K562 (cell line): ENCODE measurements around the gene BCO1. TPM values are rescaled to one million over a fixed set of nuclear protein-coding genes. Genes with fewer than 3 reads are reported as not detected.
A peak's percentile ranks its signal among the peaks of the same experiment; 100 is the strongest.

Experiments
- FIP1L1 ChIP-seq: fragments of 200-400 bp; formaldehyde crosslinking; IDR thresholded peaks from 2 replicates; pipeline ENCODE4 v1.6.1; 2018; ENCODE audit warnings: mild to moderate bottlenecking, low read depth, low read length; ENCODE audit not compliant: poor library complexity, severe bottlenecking
- FUS ChIP-seq: fragments of 200-400 bp; formaldehyde crosslinking; optimal IDR thresholded peaks from 2 replicates; pipeline ENCODE3; 2017; ENCODE audit warnings: low read depth, low read length
- NCOA4 ChIP-seq: fragments of 450-650 bp; IDR thresholded peaks from 2 replicates; pipeline ENCODE4 v1.6.1; 2018; ENCODE audit warnings: mild to moderate bottlenecking; ENCODE audit not compliant: partially characterized antibody
- NFRKB ChIP-seq: fragments of 450-650 bp; IDR thresholded peaks from 2 replicates; pipeline ENCODE4 v1.6.1; 2016; ENCODE audit warnings: low read depth
- PHB ChIP-seq: fragments of 250-450 bp; sonication (Bioruptor Pico); IDR thresholded peaks from 2 replicates; pipeline ENCODE4 v1.5.0; 2021
- PHF20 ChIP-seq: fragments of 450-650 bp; IDR thresholded peaks from 2 replicates; pipeline ENCODE4 v1.6.1; 2018; ENCODE audit not compliant: partially characterized antibody
- RFX7 ChIP-seq: fragments of 250-450 bp; sonication (Bioruptor Pico); IDR thresholded peaks from 2 replicates; pipeline ENCODE4 v1.5.1; 2021; ENCODE audit warnings: mild to moderate bottlenecking
- SAFB ChIP-seq: fragments of 200-400 bp; formaldehyde crosslinking; IDR thresholded peaks from 2 replicates; pipeline ENCODE4 v1.6.1; 2017; ENCODE audit warnings: low read depth, low read length, borderline replicate concordance
- SOX6 ChIP-seq: fragments of 450-650 bp; IDR thresholded peaks from 2 replicates; pipeline ENCODE4 v1.6.1; 2014; ENCODE audit warnings: mild to moderate bottlenecking
- SRSF9 ChIP-seq: fragments of 200-400 bp; formaldehyde crosslinking; IDR thresholded peaks from 2 replicates; pipeline ENCODE4 v1.6.1; 2017; ENCODE audit warnings: low read depth, low read length, borderline replicate concordance
- TBL1XR1 ChIP-seq, 2 experiments: IDR thresholded peaks; 2 replicates each; pipeline ENCODE4 v1.6.1; 2012; ENCODE audit warnings: improper control_type of control experiment in 2 of 2, low read length in 2 of 2, mild to moderate bottlenecking in 1 of 2
- YBX1 ChIP-seq: fragments of 450-650 bp; IDR thresholded peaks from 2 replicates; pipeline ENCODE4 v1.7.1; 2016; ENCODE audit warnings: mild to moderate bottlenecking
- YY1 ChIP-seq, 3 experiments: IDR thresholded peaks; 2 replicates each; pipeline ENCODE4 v1.6.1; 2011; ENCODE audit warnings: low read length in 2 of 3, mild to moderate bottlenecking in 2 of 3, moderate library complexity in 2 of 3, borderline replicate concordance in 1 of 3, control low read depth in 1 of 3, low read depth in 1 of 3; ENCODE audit not compliant: insufficient read depth in 3 of 3, insufficient replicate concordance in 2 of 3, control insufficient read depth in 1 of 3, insufficient read length in 1 of 3; ENCODE audit errors: extremely low read depth in 1 of 3
- ZNF354B ChIP-seq: fragments of 250-450 bp; sonication (Bioruptor Pico); IDR thresholded peaks from 2 replicates; pipeline ENCODE4 v1.4.0; 2020
- ZNF57 ChIP-seq: fragments of 450-650 bp; formaldehyde crosslinking; IDR thresholded peaks from 2 replicates; pipeline ENCODE4 v1.4.0; 2020; ENCODE audit warnings: mild to moderate bottlenecking, moderate library complexity
- polyA plus RNA-seq, 8 experiments: library from polyadenylated mRNA; depleted of rRNA in 4 of 8; stranded (reverse) in 5 of 8; unstranded in 3 of 8; fragments of >200 nt; fragmentation: Nextera tagmentation in 2 of 8; fragmentation: Illumina TruSeq in 1 of 8; extraction: Ambion mirVana in 2 of 8; extraction: Trizol in 1 of 8; gene quantifications; 2 replicates each; pipeline versions ENCODE4 v1.2.1 to v1.2.3, GENCODE V29; 2011 to 2014; ENCODE audit warnings: inconsistent platforms in 1 of 8, missing spikeins in 1 of 8
- total RNA-seq, 7 experiments: library from RNA; depleted of rRNA in 6 of 7; stranded (reverse); fragments of >200 nt in 6 of 7; fragmentation: Illumina TruSeq in 2 of 7; extraction: Trizol in 2 of 7; gene quantifications; 2 replicates each; pipeline versions ENCODE4 v1.2.1 to v1.2.3, GENCODE V29; 2011 to 2021; ENCODE audit warnings: low replicate concordance in 1 of 7
- TF ChIP-seq, protein P1 (sequence below), 2 experiments: fragments of 450-650 bp in 1 of 2; IDR thresholded peaks; 2 replicates each; pipeline ENCODE4 v1.6.1; 2011 to 2017; ENCODE audit warnings: low read depth in 2 of 2, antibody characterized with exemption in 1 of 2, borderline replicate concordance in 1 of 2, low read length in 1 of 2, mild to moderate bottlenecking in 1 of 2, mixed read lengths in 1 of 2; ENCODE audit not compliant: control insufficient read depth in 1 of 2
- TF ChIP-seq, protein P2 (sequence below): fragments of 450-650 bp; IDR thresholded peaks from one replicate; pipeline ENCODE4 v1.6.1; 2018; ENCODE audit warnings: mild to moderate bottlenecking, moderate library complexity; ENCODE audit not compliant: partially characterized antibody
- TF ChIP-seq, protein P3 (sequence below): fragments of 450-650 bp; formaldehyde crosslinking; IDR thresholded peaks from 2 replicates; pipeline ENCODE4 v1.4.0; 2020; ENCODE audit warnings: mild to moderate bottlenecking
- TF ChIP-seq, protein P4 (sequence below), 2 experiments: fragments of 450-650 bp in 1 of 2; sonication (generic) in 1 of 2; formaldehyde crosslinking in 1 of 2; IDR thresholded peaks in 1 of 2; conservative IDR thresholded peaks in 1 of 2; 2 replicates each; pipeline versions ENCODE4 v1.6.1 to v1.8.1; 2016 to 2023; ENCODE audit warnings: mild to moderate bottlenecking in 2 of 2, moderate library complexity in 2 of 2, inconsistent platforms in 1 of 2, missing genetic modification reagents in 1 of 2
- TF ChIP-seq, protein P5 (sequence below): fragments of 250-450 bp; sonication (Bioruptor Pico); IDR thresholded peaks from 2 replicates; pipeline ENCODE4 v1.9.0; 2021; ENCODE audit warnings: mild to moderate bottlenecking

Gene BCO1
- total and polyA plus RNA-seq, 9 of the 15 experiments (the other 6 are each of a cell fraction or from before 2014, with no cell fraction given): not detected

DNA sequence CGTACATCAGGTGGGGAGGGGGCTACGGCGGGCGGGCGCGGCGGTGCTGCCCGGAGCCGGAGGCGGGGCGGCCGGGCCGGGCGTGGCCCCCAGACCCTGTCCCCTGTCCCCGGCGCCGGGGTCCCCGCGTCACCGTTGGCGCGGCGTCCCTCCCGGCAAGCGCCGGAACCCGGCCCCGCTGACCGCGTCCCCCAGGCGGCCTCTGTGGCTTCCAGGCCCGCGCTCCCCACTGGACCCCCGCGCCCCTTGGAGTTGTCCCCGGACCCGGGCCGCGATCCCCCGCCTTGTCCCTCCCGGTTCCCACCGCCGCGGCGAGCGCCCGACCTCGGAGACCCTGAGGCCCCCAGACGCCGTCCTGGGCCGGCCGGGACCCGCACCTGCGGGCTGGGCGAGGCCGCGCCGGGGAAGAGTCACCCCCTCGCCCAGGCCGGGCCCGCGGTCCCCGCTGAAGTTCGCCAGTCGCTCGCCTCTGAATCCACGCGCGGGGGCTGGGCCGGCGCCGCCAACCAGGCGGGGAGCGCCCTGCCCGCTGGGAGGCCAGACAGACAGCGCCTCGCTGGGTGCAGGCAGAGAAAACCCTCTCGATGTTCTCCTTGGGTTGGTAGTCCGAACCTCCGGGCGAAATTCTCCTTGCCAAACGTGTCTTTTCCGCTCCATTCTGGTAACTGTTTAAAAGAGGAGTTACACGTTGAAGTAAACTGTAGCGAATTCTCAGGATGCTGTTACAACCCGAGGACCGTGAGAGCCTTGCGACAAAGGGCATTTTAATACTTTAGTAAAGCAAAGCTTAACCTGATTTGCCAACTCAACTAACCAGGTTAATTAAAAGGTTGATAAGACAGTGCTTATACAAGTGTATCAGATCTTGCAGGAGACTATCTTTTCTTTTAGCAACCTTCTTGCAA is 77.0 kb downstream of the BCO1 start (continued):
- TF ChIP-seq, protein P1, sequence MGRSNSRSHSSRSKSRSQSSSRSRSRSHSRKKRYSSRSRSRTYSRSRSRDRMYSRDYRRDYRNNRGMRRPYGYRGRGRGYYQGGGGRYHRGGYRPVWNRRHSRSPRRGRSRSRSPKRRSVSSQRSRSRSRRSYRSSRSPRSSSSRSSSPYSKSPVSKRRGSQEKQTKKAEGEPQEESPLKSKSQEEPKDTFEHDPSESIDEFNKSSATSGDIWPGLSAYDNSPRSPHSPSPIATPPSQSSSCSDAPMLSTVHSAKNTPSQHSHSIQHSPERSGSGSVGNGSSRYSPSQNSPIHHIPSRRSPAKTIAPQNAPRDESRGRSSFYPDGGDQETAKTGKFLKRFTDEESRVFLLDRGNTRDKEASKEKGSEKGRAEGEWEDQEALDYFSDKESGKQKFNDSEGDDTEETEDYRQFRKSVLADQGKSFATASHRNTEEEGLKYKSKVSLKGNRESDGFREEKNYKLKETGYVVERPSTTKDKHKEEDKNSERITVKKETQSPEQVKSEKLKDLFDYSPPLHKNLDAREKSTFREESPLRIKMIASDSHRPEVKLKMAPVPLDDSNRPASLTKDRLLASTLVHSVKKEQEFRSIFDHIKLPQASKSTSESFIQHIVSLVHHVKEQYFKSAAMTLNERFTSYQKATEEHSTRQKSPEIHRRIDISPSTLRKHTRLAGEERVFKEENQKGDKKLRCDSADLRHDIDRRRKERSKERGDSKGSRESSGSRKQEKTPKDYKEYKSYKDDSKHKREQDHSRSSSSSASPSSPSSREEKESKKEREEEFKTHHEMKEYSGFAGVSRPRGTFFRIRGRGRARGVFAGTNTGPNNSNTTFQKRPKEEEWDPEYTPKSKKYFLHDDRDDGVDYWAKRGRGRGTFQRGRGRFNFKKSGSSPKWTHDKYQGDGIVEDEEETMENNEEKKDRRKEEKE (IDR thresholded peaks at IDR 0.05; ENCODE audit: borderline replicate concordance in 1 of 2, control insufficient read depth in 1 of 2, low read depth in 2 of 2, low read length in 1 of 2): no peak
- TF ChIP-seq YBX1: no peak
- TF ChIP-seq NCOA4: no peak
- no peak for TF ChIP-seq TBL1XR1 (IDR thresholded peaks at IDR 0.05; ENCODE audit: low read length in 2 of 2)
- TF ChIP-seq, protein P2, sequence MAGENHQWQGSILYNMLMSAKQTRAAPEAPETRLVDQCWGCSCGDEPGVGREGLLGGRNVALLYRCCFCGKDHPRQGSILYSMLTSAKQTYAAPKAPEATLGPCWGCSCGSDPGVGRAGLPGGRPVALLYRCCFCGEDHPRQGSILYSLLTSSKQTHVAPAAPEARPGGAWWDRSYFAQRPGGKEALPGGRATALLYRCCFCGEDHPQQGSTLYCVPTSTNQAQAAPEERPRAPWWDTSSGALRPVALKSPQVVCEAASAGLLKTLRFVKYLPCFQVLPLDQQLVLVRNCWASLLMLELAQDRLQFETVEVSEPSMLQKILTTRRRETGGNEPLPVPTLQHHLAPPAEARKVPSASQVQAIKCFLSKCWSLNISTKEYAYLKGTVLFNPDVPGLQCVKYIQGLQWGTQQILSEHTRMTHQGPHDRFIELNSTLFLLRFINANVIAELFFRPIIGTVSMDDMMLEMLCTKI: no peak
- TF ChIP-seq RFX7 (CRISPR knock-in tag): no peak
- no peak for TF ChIP-seq SOX6
- no peak for TF ChIP-seq NFRKB
- TF ChIP-seq FIP1L1: no peak
- TF ChIP-seq YY1 (IDR thresholded peaks at IDR 0.05; ENCODE audit: borderline replicate concordance in 1 of 3, control insufficient read depth in 1 of 3, extremely low read depth in 1 of 3, insufficient read depth in 3 of 3, insufficient read length in 1 of 3, insufficient replicate concordance in 2 of 3, low read depth in 1 of 3, low read length in 2 of 3): peak in 2 of 3 experiments; percentile 45 to 48
- no peak for TF ChIP-seq PHF20
- no peak for TF ChIP-seq FUS
- TF ChIP-seq, protein P3, sequence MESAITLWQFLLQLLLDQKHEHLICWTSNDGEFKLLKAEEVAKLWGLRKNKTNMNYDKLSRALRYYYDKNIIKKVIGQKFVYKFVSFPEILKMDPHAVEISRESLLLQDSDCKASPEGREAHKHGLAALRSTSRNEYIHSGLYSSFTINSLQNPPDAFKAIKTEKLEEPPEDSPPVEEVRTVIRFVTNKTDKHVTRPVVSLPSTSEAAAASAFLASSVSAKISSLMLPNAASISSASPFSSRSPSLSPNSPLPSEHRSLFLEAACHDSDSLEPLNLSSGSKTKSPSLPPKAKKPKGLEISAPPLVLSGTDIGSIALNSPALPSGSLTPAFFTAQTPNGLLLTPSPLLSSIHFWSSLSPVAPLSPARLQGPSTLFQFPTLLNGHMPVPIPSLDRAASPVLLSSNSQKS (CRISPR knock-in tag): no peak
- TF ChIP-seq, protein P4, sequence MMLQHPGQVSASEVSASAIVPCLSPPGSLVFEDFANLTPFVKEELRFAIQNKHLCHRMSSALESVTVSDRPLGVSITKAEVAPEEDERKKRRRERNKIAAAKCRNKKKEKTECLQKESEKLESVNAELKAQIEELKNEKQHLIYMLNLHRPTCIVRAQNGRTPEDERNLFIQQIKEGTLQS (IDR thresholded peaks at IDR 0.05): no peak
- TF ChIP-seq, protein P4 (CRISPR knock-in tag; conservative IDR thresholded peaks at IDR 0.05): peak; percentile 22; the same call in 1 of the 2 replicates
- TF ChIP-seq ZNF354B (CRISPR knock-in tag): no peak
- TF ChIP-seq SRSF9: no peak
- no peak for TF ChIP-seq ZNF57
- TF ChIP-seq, protein P5, sequence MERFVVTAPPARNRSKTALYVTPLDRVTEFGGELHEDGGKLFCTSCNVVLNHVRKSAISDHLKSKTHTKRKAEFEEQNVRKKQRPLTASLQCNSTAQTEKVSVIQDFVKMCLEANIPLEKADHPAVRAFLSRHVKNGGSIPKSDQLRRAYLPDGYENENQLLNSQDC (CRISPR knock-in tag): no peak
- TF ChIP-seq SAFB: peak; percentile 58; the same call in 1 of the 2 replicates
- no peak for TF ChIP-seq PHB
